Fibroblast of lung (primary cell): ENCODE results near the gene CTBP1. TPM values are rescaled to one million over a fixed set of nuclear protein-coding genes. Genes with fewer than 3 reads are reported as not detected.

Source experiments
- DNase-seq, 2 donors: peaks; one replicate each; pipeline versions ENCODE4 v3.0.0 to v3.0.0-alpha.2; 2010; ENCODE audit warnings: low read depth in 2 of 2
- H2AFZ ChIP-seq: 2 replicates; pipeline ENCODE4 v1.5.1; 2012; ENCODE audit warnings: low read length, control low read depth, inconsistent platforms
- H3K27ac ChIP-seq: 2 replicates; pipeline ENCODE4 v1.5.1; 2011; ENCODE audit warnings: low read length, control low read depth; ENCODE audit not compliant: insufficient read depth
- H3K27me3 ChIP-seq: 2 replicates; pipeline ENCODE4 v1.5.1; 2011; ENCODE audit warnings: mild to moderate bottlenecking, low read length; ENCODE audit not compliant: control insufficient read depth, insufficient read depth
- H3K36me3 ChIP-seq: 2 replicates; pipeline ENCODE4 v1.5.1; 2011; ENCODE audit warnings: low read length; ENCODE audit not compliant: control insufficient read depth, insufficient read depth
- H3K4me1 ChIP-seq: 2 replicates; pipeline ENCODE4 v1.5.1; 2011; ENCODE audit warnings: low read length; ENCODE audit not compliant: control insufficient read depth, insufficient read depth; ENCODE audit errors: extremely low read depth
- H3K4me2 ChIP-seq: 2 replicates; pipeline ENCODE4 v1.5.1; 2011; ENCODE audit warnings: low read length, control low read depth; ENCODE audit not compliant: insufficient read depth; ENCODE audit errors: extremely low read depth
- H3K4me3 ChIP-seq, 4 experiments: fragments of 200-600 bp in 1 of 4; sonication (generic) in 1 of 4; replicated peaks in 1 of 4; 2 replicates each; pipeline ENCODE4 v1.5.1; 2011 to 2016; ENCODE audit warnings: low read length in 4 of 4, low read depth in 3 of 4, mild to moderate bottlenecking in 3 of 4, control low read depth in 2 of 4, inconsistent platforms in 1 of 4, mixed read lengths in 1 of 4; ENCODE audit not compliant: insufficient read depth in 1 of 4; ENCODE audit errors: control extremely low read depth in 1 of 4
- H3K79me2 ChIP-seq: 2 replicates; pipeline ENCODE4 v1.5.1; 2012; ENCODE audit warnings: mild to moderate bottlenecking, low read length, inconsistent platforms; ENCODE audit not compliant: control insufficient read depth, insufficient read depth
- H3K9ac ChIP-seq: 2 replicates; pipeline ENCODE4 v1.5.1; 2011; ENCODE audit warnings: mild to moderate bottlenecking, low read length, control low read depth; ENCODE audit not compliant: insufficient read depth
- H3K9me3 ChIP-seq: 2 replicates; pipeline ENCODE4 v1.5.1; 2012; ENCODE audit warnings: low read depth, low read length; ENCODE audit not compliant: control insufficient read depth, insufficient read depth
- H4K20me1 ChIP-seq: 2 replicates; pipeline ENCODE4 v1.5.1; 2011; ENCODE audit warnings: low read length; ENCODE audit not compliant: control insufficient read depth, insufficient read depth; ENCODE audit errors: extremely low read depth
- CTCF ChIP-seq, 2 donors: IDR thresholded peaks in 1 of 2; conservative IDR thresholded peaks in 1 of 2; 1 replicate in 1 of 2; 2 replicates in 1 of 2; pipeline ENCODE4 v1.5.1; 2011 to 2012; ENCODE audit warnings: low read length in 2 of 2, control low read depth in 1 of 2, inconsistent platforms in 1 of 2, low read depth in 1 of 2, mild to moderate bottlenecking in 1 of 2
- EZH2 ChIP-seq: IDR thresholded peaks from 2 replicates; pipeline ENCODE4 v1.5.1; 2012; ENCODE audit warnings: low read length, control low read depth, mild to moderate bottlenecking; ENCODE audit errors: missing control alignments
- polyA plus RNA-seq, 2 donors: library from polyadenylated mRNA; depleted of rRNA in 1 of 2; stranded (reverse) in 1 of 2; unstranded in 1 of 2; fragments of >200 nt; gene quantifications; 2 replicates each; pipeline ENCODE4 v1.2.1, GENCODE V29; 2011 to 2012; ENCODE audit warnings: missing spikeins in 1 of 2
- total RNA-seq: library from RNA; depleted of rRNA; stranded (reverse); fragments of >200 nt; gene quantifications from 2 replicates; pipeline ENCODE4 v1.2.1, GENCODE V29; 2014

CTBP1 gene
- total and polyA plus RNA-seq, 2 donors (not counting 1 experiment from before 2014, with no cell fraction given) = 78.2 to 249 TPM

- Histone ChIP-seq H4K20me1 (no peaks in the 10 kb centered on the region), H3K4me3 (no peak overlapping the region), H3K4me1 (peaks cover 38% of the 10 kb centered on the region), H3K9me3 (no peaks in the 10 kb centered on the region), H3K9ac (no peak overlapping the region), H3K79me2 (no peaks in the 10 kb centered on the region), H3K4me2 (no peak overlapping the region), H3K27me3 (no peaks in the 10 kb centered on the region), H2AFZ (no peak overlapping the region), H3K36me3 (peaks cover 10% of the 10 kb centered on the region), H3K27ac (no peak overlapping the region)
- DNase-seq = no peak
- TF ChIP-seq EZH2 = no peak
- TF ChIP-seq CTCF (conservative IDR thresholded peaks at IDR 0.05 in 1 of 2, IDR thresholded peaks at IDR 0.05 in 1 of 2; ENCODE audit: low read depth in 1 of 2, low read length in 2 of 2) = no peak
Observed at GRCh38 chr4:1207157-1207470, 41.8 kb downstream of the CTBP1 start.

- DNase-seq = no peak
- Histone ChIP-seq H3K36me3 (peaks cover 8% of the 10 kb centered on the region), H3K4me2 (no peak overlapping the region), H3K4me1 (peaks cover 41% of the 10 kb centered on the region), H3K9ac (no peak overlapping the region), H3K79me2 (no peaks in the 10 kb centered on the region), H2AFZ (no peak overlapping the region), H3K4me3 (no peak overlapping the region), H4K20me1 (no peaks in the 10 kb centered on the region), H3K27me3 (no peaks in the 10 kb centered on the region), H3K9me3 (no peaks in the 10 kb centered on the region), H3K27ac (no peak overlapping the region)
- TF ChIP-seq CTCF (conservative IDR thresholded peaks at IDR 0.05 in 1 of 2, IDR thresholded peaks at IDR 0.05 in 1 of 2; ENCODE audit: low read depth in 1 of 2, low read length in 2 of 2) (no peak), EZH2 (no peak)
Observed at GRCh38 chr4:1206299-1207156, 42.4 kb downstream of the CTBP1 start.

GRCh38 chr4:1205586-1206298 is 43.2 kb downstream of the CTBP1 start:
- TF ChIP-seq EZH2 (no peak), CTCF (conservative IDR thresholded peaks at IDR 0.05 in 1 of 2, IDR thresholded peaks at IDR 0.05 in 1 of 2; ENCODE audit: low read depth in 1 of 2, low read length in 2 of 2) (no peak)
- Histone ChIP-seq H3K9me3 (no peaks in the 10 kb centered on the region), H3K27me3 (no peaks in the 10 kb centered on the region), H2AFZ (no peak overlapping the region), H3K4me3 (no peak overlapping the region), H3K9ac (no peak overlapping the region), H3K4me2 (no peak overlapping the region), H4K20me1 (no peaks in the 10 kb centered on the region), H3K27ac (no peak overlapping the region), H3K4me1 (peaks cover 46% of the 10 kb centered on the region), H3K79me2 (no peaks in the 10 kb centered on the region), H3K36me3 (peaks cover 6% of the 10 kb centered on the region)
- no peak for DNase-seq
